Activated CD4-positive, alpha-beta T cell treated with anti-CD3 and anti-CD28 coated beads, Interleukin-2, amount 50 U/mL, for 4 hours (primary cell): Measurements from ENCODE around the gene IQCH.
A peak's percentile ranks its signal among the peaks of the same experiment; 100 is the strongest.
"Not testable (repeated sequence)": the region's sequence is repeated elsewhere in the genome, so short reads cannot be mapped to it uniquely, and the experiment has no call there.

Experiments
- DNase-seq, 2 experiments: peaks; one replicate each; pipeline ENCODE4 v3.0.0-alpha.2; 2020

The IQCH gene

DNA sequence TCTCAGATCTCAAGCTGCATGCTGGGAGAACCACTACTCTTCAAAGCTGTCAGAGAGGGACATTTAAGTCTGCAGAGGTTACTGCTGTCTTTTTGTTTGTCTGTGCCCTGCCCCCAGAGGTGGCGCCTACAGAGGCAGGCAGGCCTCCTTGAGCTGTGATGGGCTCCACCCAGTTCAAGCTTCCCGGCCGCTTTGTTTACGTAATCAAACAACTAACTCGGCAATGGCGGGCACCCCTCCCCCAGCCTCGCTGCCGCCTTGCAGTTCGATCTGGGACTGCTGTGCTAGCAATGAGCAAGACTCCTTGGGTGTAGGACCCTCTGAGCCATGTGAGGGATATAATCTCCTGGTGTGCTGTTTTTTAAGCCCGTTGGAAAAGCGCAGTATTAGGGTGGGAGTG is 199.1 kb downstream of the IQCH start:
- not testable (repeated sequence) for DNase-seq

DNA sequence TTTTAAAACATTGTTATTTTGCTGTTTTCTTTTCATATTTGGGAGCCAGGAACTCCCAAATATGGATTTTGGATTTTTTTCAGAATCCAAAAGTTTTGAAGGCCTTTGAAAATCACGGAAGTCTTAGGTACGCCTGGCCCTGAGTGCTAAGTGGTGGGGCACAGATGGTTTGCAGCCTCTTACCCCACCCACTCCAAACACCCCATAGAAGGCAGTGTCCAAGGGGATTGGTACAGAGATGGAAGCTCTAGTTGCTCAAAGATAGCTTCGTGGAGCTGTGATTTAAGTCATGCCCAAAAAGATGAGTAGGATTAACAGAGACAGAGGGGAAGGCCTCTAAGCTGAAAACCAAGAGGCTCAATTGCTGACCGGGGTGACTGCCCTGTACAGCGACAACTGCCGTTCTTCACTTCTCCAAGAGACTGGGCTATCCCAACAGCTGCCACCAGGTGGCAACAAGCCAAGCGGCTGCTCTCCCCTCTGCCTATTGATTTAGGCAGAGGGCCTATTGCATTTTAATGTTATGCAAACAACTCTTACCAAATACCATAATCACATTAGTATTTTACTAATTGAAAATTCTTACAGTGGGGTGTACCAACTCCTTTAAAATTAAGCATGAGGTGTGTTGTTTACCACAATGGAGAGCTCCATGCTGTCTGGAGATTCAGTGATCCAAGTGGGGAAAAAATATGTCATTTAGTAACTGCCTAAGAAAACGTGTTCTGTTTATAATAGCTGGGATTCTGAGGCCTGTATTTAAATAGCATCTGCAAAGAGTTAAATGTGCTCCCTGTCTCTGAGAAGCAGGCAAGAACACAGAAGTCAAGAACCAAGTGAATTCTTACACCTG is 202.3 kb downstream of the IQCH start:
- DNase-seq: peak; percentile 82 to 85

DNA sequence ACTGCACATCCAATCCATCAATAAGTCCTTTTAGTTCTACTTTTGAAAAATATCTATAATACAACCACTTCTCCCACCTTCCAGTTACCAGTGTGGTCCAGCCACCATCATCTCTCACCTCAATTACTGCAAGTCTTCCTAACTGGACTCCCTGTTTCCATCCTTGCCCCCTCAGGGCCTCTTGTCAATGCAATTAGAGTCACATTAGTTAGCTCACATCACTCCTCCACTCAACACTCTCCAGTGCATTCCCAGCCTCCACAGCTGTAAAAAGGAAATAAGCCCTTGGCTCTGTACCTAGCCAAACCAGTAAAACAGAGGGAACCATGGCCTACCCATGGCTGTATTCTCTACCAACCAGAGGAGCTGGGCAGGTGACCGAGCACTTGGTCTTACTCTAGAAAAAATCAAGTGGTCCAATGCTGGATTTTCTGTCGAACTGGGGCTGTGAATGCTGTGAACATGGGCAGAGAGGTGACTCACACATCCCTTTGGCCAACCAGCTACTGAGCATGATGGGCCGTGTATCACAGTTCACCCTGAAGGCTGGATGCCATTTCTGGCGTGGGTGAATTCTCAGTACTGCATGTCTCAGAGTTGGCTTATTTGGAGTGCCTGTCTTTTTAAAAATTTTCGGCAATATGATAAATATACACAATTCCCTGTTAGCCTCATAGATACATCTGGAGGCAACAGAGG is 203.9 kb downstream of the IQCH start:
- no peak for DNase-seq

DNA sequence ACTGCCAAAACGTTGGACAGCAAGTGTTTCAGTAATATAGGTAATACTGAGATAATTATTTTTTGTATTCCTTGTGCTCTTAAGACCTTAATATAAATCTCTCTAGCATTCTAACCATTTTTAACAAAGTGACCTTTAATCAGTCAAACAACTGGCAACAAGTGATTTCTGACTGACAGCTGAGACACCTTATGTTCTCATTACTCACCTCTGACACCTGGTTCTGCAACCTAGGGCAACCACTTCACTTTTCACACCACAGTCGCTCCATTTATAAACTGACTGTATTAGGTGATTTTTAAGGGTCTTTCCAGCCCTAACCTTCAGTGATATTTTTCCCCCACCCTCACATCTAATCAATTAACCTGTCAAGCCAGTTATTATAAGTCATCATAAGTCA is 205.9 kb downstream of the IQCH start:
- DNase-seq: no peak

DNA sequence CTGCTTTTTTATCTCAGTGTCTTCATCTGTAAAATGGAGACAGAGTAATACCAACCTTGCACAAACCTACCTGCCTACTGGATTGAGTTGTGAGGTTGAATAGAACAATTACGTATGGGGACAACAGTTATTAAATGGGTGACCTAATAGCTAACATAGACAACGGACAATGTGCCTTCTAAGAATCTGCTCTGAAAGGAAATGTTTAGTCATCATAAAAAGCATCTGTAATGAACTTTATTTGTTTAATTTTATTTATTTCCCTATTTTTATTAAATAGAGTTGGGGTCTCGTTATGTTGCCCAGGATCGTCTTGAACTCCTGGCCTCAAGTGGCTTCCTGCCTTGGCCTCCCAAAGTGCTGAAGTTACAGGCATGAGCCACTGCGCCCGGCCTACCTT is 207.1 kb downstream of the IQCH start:
- DNase-seq: no peak

GRCh38 chr15:67462875-67463274 is 208.3 kb downstream of the IQCH start:
- no peak for DNase-seq

DNA sequence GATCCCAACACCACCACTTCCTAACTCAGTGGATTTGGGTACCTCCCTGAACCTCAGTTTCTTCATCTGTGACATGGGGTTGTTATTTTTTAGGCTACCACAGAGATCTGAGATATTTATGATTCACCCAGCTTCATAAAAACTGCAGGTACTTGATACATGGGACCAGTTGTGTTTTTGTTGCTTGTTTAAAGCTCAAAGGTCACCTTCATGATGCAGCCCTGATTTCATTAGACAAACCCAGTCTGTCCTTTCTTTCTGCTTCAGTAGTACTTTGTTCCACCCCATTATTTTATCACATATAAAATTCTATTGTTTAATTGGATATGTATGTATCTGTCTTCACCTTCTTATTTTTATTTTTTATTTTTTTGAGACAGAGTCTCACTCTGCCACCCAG is 208.9 kb downstream of the IQCH start:
- no peak for DNase-seq

DNA sequence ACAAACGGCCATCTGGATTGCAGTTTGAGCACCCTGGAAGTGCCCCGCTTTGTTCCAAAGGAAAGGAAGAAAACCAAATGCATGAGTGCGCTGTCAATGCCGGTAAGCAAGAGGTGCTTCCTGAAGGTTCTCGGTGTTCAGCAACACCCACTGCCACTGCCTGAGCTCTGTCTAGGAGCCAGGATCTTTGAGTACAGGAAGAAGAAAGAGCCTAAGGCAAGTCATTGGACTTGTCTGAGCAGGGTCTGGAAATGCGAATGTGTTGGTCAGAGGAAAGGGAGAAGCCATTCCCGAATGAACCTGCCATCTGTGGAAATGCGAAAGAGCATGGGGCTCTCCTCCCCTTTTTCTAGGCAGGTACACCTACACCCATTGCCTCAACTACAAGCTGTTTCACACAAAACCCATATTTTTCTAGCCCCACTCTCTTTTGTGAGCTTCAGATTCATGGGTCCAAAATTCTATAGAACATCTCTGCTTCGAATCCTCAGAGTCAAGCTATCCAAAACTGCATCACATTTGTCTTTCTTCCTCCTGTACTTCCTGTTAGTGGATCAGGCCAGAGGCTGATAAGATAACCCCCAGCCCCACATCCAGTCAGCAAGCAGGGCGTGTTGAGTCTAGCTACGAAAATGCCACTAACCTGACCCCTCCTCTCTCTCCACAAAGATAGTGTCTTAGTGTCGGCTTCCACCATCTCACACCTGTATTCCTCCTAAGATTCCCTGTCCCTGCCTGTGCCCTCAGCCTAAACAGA is 210.8 kb downstream of the IQCH start:
- DNase-seq: no peak

DNA sequence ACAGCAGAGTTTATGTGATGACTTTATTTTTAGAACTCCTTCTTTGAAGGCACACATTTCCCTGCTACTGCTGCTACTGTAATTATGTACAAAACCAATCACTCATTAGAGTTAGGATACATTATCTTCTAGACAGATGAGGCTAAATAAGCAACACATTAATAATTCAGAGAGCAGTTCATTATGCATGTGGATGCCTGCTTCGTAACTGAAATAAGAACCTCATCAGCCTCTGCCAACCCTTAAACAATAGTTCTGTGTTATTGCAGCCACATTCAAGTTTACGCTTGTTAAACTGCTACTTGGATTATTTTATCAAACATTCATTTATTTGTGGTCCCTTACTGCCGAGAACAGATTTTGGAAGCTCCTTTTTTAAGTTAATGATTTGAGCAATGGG is 213.8 kb downstream of the IQCH start:
- DNase-seq: no peak

DNA sequence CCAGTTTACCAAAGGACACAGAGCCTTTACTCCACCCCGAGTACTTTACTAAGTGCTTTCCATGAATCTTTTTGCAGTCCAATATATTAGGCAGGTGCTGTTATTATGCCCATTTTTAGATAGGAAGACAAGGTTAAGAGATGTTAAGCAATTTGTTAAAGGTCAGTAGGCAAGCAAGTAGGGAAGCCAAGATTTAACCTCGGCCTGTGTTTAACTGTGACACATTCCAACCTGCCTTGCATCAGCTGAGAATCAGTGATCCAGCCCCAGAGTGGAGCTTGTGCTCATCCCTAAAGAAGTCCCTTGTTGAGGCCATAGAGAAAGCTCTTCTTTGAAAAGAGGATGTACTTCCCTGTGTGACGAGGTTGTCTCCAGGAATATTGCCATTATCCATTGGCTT is 215.1 kb downstream of the IQCH start:
- no peak for DNase-seq

GRCh38 chr15:67472957-67473356 is 218.4 kb downstream of the IQCH start:
- DNase-seq: no peak

DNA sequence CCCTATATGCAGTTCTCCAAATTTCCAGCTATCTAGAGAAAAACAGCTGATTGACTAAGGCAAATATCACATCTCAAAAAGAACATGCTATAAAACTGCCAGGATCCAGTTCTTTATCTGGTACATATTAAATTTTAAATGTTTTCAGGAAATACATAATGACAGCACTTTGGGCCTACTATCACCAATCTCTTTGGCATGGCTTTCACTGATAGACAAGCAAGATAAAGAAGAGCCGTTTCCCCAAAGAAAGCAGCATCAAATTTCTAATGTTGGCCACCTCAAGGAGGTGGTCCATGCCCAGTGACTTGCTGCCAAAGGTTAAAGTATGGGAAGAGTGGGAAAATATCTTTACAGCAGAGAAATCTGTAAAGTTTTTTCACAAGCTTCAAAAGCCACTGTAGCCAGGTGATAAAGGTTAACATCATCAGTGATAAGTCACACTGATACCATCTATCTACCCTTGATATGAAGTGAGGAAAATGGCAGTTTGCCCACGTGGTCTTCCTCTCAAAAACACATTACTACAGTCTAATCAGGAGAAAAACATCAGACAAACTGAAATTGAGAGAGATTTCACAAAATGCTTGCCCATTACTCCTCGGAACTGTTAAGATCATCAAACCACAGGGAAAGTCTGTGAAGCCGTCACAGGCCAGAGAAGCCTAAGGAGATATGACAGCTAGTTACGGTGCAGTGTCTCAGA is 220.0 kb downstream of the IQCH start:
- DNase-seq: no peak

- no peak for DNase-seq
These were observed 225.4 kb downstream of the IQCH start for GRCh38 chr15:67479781-67480505.

GRCh38 chr15:67480741-67481140 is 226.2 kb downstream of the IQCH start:
- DNase-seq: no peak

DNA sequence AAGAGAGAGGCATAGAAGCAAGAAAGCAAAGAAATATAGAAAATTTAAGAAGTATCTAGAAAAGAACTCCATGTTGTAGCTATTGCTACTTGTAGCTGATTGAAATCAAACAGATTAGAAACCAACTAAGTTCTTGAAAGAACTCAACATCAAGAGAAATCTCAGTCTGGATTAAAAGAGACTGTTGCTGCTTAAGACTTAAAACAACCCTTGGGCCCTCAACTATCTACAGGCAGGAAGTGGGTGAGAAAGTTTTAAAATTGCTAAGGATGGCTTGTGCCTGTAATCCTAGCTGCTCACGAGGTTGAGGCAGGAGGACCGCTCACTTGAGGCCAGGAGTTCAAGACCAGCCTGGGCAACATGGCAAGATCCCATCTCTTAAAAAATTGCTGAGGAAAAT is 227.1 kb downstream of the IQCH start:
- no peak for DNase-seq

- no peak for DNase-seq
These were observed 241.0 kb downstream of the IQCH start for GRCh38 chr15:67495585-67495984.

DNA sequence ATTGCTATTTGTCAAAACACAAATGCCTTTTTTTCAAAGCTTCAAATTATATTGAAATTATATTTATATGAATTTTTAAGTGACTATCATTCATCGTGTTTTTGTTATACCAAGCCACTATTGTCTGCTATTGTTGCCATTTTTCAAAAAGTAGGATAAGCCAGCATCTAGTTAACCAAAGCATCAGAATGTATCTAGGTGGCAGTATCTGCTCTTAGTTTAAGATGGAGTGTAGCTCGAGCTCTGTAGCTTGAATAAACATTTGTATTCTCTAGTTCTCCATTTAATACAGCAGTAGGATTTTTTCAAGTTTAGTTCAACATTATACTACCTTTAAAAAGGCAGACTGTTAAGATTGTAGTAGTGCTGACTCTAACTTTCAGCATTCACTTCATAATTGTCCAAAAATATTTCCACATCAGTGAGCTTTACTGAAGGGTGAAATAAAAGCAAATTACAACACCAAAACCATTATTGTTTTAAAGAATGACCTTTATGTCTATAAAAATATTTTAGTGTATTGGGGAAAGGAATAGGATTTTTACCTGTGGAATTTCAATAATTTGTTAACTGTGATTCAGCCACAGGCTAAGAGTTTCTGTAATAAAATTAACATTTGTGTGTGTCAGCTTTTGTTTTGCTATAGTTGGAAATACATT is 246.7 kb downstream of the IQCH start:
- no peak for DNase-seq

DNA sequence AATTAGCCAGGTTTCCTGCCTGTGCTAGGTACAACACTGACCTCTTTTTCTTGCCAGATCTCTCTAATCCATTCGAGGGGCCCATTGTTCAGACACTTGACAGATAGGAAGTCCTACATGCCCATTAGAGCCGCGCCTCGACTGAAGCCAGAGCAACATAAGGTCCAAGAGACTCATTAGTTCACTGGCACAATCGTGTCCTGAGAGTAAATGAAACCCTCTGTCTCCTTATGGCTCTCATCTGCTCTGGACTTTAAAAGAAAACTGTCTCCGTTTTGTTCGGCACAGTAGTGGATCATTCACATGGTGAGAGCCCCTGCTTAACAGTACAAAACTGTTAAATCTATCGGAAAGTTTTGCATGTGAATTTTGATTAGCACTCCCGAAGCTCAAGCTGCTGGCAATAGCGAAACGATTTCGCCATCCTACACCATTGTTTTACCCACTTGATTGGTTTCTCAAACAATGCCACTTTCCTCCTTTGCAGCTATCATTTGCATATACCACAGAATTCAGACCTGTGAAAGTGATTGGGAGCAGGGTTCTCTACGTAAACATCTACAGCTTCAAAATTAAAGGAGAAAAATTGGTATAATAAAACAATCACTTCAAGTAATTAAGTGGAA is 247.4 kb downstream of the IQCH start:
- no peak for DNase-seq

- DNase-seq: no peak
These were observed 249.5 kb downstream of the IQCH start for GRCh38 chr15:67504056-67504455.

DNA sequence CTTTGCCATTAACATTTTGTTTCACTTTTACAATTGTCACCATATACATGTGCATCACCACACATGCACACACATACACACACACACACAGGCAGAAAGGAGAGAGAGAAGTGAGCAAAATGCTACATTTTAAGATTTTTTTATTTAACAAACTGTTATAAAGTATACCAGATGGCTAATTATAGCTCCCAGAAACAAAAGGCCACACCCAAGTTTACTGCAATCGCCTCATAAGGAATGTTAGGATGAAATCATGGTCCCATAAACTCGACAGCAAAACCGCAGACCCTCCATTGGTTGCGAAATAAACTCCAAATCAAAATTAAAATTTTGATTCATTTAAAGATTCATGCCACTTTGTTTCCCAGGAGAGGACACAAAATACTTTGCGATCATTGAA is 250.2 kb downstream of the IQCH start:
- DNase-seq: no peak
